ENCODE data around the gene MTA1.

The MTA1 gene

DNA sequence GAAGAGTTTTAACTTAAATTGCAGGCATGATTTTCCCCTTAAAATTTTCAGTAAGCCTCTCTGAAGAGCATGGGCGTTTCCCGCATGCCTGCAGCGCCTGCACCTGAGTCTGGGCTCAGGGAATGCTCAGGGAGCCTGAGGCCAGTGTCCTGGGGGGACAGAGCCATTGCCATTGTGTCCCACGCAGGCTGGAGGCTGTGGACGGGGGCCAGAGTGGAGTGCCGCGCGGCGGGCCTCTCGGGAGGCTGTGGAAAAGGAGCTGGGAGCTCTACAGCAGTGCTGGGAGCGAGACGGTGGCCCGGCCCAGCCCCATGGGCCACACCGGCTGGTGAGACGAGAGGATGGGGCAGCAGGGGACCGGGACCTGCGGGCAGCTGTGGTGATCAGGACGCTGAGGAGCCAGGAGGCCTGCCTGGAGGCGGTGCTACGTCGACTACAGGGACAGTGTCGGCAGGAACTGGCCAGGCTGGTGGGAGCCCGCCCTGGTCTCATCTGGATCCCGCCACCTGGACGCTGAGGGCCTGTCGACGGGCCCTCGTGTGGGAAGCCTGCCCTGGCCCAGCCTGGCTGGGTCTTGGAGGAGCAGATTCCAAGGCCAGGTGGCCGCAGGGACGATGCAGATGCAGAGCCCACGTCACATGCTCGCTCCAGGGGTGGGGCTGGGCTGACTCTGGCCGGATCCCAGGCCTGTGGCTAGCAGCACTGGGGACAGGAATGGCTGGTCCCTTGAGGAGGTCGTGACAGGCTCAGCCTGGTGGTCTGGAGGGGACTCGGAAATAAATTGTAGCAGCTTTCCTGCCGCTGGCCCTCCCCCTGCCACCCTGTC, 79.0 kb downstream of the MTA1 start:
- DNase-seq (ENCODE audit: low read depth in 3 of 3): no peak

DNA sequence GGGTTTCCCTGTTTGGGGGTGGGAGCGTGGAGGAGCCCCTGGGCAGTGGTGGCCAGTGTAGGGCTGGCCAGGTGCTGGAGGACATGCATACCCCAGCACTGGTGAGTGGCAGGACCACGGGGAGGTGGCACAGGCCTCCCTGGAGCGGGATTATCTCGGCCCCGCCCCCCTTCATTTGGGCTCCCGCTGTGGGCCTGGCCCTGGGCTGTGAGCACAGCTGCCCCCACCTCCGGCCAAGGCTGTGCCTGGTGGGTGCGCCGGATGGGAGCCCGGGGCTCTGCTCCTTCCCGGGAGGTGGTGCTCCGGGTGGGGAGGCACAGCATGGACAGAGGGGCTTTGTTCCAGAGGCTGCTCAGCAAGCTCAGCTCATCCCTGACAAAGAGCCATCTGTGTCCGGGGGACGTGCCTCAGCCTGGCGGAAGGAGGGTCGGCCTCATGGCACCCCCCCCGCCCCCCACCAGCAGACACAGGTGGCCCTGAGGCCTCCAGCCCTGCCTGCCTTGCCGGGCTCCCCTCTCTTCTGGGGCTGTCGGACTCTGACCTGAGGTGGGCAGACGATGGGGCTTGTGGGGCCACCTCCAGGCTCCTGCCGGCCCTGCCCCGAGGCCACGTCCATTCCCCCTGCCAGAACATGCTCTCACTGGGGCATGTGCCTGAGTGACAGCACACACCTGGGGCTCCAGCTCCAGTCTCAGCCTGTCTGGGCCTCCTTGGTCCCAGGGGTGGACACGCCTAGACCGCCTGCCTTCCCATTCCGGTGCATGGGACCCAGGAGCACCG, 79.8 kb downstream of the MTA1 start:
- no peak for DNase-seq (ENCODE audit: low read depth in 3 of 3)

DNA sequence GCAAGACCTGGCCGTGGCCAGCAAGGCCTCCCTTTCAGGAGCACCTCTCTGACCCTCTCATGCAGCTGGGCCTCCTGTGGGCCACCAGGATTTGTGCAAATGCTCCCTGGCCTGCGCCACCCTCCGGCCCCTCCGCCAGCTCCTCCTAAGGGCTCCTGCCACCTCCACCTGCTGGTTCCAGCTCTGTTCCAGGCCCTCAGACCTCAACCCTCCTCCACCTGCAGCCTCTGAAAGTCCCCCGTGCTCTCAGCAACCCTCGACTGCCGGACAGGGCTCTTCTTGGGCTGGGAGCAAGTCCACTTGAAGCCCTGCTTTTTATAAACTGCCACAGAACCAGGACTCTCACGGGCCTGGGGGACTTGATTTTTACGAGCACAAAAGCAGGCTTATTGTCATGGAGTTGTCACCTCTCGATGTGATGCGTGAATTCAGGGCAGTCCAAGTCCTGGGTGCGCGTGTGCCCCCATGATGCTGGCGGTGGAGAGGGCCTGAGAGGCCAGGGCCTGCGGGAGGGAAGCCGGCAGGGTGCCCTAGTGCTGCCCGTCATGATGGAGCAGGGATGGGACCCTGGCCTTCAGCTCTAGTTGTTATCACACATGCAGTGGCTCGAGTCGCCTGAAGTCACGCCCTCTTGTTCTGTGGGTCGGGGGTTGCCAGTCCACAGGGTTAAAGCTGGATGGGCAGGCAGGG, 80.6 kb downstream of the MTA1 start:
- no peak for DNase-seq (ENCODE audit: low read depth in 3 of 3)

- no peak for DNase-seq (ENCODE audit: low read depth in 3 of 3)
Measured at GRCh38 chr14:105500726-105501101, 81.1 kb downstream of the MTA1 start.

- no peak for DNase-seq (ENCODE audit: low read depth in 3 of 3)
Measured at GRCh38 chr14:105501504-105502291, 82.1 kb downstream of the MTA1 start.

DNA sequence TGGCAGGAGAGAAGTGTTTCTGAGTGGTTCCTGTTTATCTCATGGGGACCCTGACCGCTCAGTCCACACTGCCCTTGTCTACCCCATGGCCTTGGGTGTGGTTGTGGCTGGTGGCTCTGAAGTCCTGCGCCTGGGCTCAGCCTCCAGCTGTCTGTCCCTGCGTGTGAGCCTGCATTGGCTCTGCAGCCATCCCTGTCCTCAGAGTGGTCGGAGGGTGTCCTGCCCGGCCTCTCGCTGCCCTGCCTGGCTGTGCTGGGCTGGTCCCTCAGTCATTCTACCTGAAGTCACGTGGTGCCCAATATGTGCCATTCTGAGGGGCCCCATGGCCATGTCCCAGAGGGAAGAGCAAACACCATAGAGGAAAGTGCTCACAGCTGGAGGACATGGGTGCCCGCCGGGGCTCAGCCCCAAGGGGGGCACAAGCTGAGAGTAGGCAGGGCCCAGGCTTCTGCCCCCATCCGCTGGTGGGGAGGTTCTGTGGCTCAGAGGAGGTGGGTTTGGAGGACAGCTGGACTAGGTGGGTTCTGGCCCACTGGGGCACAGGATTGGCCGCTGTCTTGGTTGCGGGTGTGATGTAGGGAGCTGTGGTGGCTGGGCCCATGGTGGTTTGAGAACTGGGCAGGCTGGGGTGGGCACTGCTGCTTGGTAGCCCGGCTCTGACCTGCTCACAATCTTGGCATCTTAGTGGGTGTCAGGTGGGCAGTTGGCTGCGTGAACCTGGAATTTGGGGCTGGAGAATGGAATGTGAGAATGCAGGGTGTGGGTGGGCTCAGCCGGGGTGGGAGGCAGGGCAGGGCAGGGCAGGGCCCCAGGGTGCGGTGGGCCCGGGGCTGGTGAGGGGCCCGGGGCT, 83.0 kb downstream of the MTA1 start:
- no peak for DNase-seq (ENCODE audit: low read depth in 3 of 3)

- DNase-seq (ENCODE audit: low read depth in 3 of 3): no peak
Measured at GRCh38 chr14:105503296-105503640, 83.6 kb downstream of the MTA1 start.

GRCh38 chr14:105503935-105504692, 84.5 kb downstream of the MTA1 start:
- no peak for DNase-seq (ENCODE audit: low read depth in 3 of 3)

DNA sequence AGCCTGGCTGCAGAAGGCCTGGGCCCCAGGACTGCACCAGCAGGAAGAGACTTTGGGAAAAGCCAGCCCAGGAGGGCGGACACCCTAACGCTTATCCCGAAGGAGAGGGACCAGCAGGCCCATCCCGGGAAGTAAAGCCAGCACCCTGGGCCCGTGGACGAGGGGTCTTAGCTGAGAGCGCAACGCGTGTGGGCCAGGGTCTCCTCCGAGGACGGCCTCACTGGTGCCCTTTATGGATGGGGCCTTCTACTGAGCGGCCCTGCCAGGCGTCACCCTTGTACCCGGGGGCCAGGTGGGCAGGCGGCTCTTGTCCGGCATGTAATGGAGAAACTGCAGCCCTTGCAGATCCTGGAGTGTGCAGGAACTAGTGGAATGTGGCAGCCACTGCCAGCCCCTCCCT, 85.5 kb downstream of the MTA1 start:
- no peak for DNase-seq (ENCODE audit: low read depth in 3 of 3)

GRCh38 chr14:105507247-105507646, 87.6 kb downstream of the MTA1 start:
- no peak for DNase-seq (ENCODE audit: low read depth in 3 of 3)

DNA sequence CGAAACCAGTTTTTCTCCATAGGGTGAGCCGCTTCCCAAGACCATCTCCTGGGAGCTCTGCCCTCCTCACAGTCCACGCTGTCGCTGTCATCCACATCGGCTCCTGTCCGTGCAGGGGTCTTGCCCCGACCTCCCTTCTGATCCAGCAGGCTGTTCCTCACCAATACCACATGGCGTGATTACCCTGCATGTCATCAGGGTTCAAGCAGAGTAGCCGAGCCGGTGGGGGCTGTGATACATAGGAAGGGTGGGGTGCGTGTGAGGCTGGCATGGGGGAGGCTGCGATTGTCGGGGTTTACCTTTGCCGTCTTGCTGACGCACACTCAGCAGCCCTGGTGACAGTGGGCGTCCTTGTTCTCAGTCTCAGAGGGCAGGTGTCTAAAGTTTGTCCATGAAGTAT, 88.4 kb downstream of the MTA1 start:
- no peak for DNase-seq (ENCODE audit: low read depth in 3 of 3)

DNA sequence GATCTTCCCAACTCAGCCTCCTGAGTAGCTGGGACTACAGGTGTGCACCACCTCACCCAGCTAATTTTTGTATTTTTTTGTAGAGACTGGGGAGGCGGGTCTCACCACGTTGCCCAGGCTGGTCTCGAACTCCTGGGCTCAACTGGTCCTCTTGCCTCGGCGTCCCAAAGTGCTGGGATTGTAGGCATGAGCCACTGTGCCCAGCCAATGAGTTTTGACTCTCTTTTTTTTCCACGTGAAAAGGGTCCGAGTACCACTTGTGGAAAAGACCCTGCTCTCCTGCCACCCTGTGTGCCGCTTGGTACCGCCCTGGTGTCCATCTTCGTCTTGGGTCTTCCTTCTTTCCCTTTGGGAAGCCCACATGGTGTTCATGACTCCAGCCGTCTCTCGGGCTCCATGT, 89.0 kb downstream of the MTA1 start:
- no peak for DNase-seq (ENCODE audit: low read depth in 3 of 3)

DNA sequence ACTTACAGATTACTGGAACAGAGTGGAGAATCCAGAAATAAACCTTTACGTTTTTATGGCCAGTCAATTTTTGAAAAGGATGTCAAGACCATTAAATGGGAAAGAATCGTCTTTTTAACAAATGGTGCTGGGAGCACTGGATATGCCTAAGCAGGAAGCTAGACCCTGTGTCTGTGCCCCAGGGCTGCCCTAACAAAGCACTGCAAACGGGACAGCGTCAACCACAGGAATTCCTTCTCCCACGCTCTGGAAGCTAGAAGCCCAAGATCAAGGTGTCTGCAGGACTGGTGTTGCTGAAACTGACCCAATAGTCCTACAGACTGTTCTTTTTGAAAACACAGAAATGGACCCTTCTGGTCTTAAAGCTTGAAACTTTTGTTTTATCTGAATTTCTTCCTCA, 97.5 kb downstream of the MTA1 start:
- DNase-seq (ENCODE audit: low read depth in 3 of 3): no peak

DNA sequence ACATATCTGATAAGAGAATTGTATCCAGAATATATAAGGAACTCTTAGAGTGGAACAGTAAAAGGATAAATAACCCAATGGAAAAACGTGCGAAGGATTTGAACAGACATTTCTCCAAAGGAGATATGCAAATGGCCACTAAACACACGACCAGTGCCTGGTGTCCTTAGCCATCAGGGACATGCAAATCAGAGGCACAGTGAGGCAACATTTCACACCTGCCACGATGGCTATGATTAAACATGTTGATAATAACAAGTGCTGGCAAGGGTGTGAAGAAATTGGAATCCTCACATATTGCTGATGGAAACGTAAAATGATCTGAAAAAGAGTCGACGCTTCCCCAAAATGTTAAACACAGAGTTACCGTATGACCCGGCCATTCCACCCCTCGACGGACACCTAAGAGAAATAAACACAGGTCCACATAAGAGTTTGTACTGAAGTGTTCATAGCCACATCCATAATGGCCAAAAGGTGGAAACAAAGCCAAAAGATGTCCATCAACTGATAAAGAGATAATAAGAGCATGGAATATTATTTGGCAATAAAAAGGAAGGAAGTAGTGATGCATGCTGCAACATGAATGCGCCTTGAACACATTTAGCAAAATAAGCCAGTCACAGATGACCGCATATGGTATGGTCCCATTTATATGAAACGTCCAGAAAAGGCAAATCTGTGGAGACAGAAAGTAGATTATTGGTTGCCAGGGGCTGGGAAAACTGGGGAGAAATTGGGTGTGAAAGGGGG, 100.5 kb downstream of the MTA1 start:
- no peak for DNase-seq (ENCODE audit: low read depth in 3 of 3)
